Ovary (tissue), 3 donors: ENCODE results near the gene WNT7B.

Source experiments
- CTCF ChIP-seq, 3 donors: fragments of 450-650 bp in 2 of 3; fragments of 200-600 bp in 1 of 3; IDR thresholded peaks; one replicate each; pipeline versions ENCODE4 v1.5.1 to v1.8.0; 2016 to 2022; ENCODE audit warnings: antibody characterized with exemption in 3 of 3, mild to moderate bottlenecking in 1 of 3
- POLR2A ChIP-seq: fragments of 450-650 bp; IDR thresholded peaks from one replicate; pipeline ENCODE4 v1.6.1; 2017; ENCODE audit warnings: antibody characterized with exemption, mild to moderate bottlenecking, moderate library complexity
- donor health status: DM: no; HTN: no; CAD: no.

DNA sequence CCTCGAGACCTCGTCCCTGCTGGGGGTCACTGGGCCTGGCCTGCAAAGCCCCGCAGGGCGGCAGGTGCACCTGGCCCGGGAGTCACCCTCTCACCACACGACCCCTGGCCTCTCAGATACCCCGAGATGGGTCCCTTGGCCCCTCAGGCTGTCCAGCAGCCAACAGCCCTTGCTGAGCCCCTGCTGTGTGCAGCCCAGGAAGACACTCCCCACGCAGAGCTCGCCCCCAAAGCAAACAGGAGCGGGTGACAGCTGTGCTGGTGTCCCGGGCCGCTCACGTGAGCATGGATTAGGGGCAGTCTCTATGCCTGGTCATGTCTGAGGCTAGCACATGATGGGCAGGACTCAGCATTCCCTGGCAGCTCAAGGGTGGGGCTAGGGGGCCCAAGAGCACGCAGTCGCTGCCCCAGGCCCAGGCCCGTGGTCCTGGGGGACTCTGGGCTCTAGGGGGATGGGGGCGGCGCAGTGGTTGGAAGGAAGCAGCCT lies 31.3 kb downstream of the WNT7B start:
- TF ChIP-seq CTCF (IDR thresholded peaks at IDR 0.05) = no peak
- no peak for TF ChIP-seq POLR2A
